Activated T-helper 1 cell treated with anti-CD3 and anti-CD28 coated beads, Interleukin-12 subunit alpha, Interleukin-12 subunit beta, Interleukin-2, Interleukin-4 antibody, amounts not matched to agents 30 ng/mL and 10 ng/mL and 1 ng/mL, durations not matched to agents 14 hours and 24 hours and 36 hours (primary cell): ENCODE results near the gene CLCF1. TPM values are rescaled to one million over a fixed set of nuclear protein-coding genes. Genes with fewer than 3 reads are reported as not detected.
"Not testable (repeated sequence)": the region's sequence is repeated elsewhere in the genome, so short reads cannot be mapped to it uniquely, and the experiment has no call there.

Experiments
- DNase-seq: peaks from one replicate; pipeline ENCODE4 v3.0.0; 2021; ENCODE audit warnings: low spot score
- H3K27ac Mint-ChIP-seq: one replicate; pipeline ENCODE4 v1.8.0; 2021; ENCODE audit warnings: mild to moderate bottlenecking, mixed read lengths
- H3K27me3 Mint-ChIP-seq: one replicate; pipeline ENCODE4 v1.8.0; 2022; ENCODE audit warnings: mild to moderate bottlenecking, moderate library complexity, mixed read lengths; ENCODE audit not compliant: insufficient read depth
- H3K36me3 Mint-ChIP-seq: one replicate; pipeline ENCODE4 v1.8.0; 2021; ENCODE audit warnings: low read depth, mixed read lengths
- H3K4me1 Mint-ChIP-seq: one replicate; pipeline ENCODE4 v1.8.0; 2021; ENCODE audit warnings: low read depth, mixed read lengths
- H3K4me3 Mint-ChIP-seq: one replicate; pipeline ENCODE4 v1.8.0; 2021; ENCODE audit warnings: mild to moderate bottlenecking, moderate library complexity, mixed read lengths
- H3K9me3 Mint-ChIP-seq: one replicate; pipeline ENCODE4 v1.8.0; 2021; ENCODE audit warnings: mixed read lengths
- intact Hi-C: fragments of 100-400 bp; cut with micrococcal nuclease; formaldehyde crosslinking; loops from one replicate; pipeline ENCODE4 v1.15.1; 2024
- total RNA-seq: library from RNA; stranded (reverse); gene quantifications from 2 replicates; pipeline ENCODE4 v1.2.3, GENCODE V29; 2022

CLCF1 gene
- total RNA-seq, 1 donor from 2014 or later, result 0.73 TPM

GRCh38 chr11:67405688-67406339 is 32.4 kb upstream of the CLCF1 start:
- Mint-ChIP-seq H3K4me1 (peaks cover 56% of the 10 kb centered on the region), H3K9me3 (no peaks in the 10 kb centered on the region), H3K27ac (peak overlapping the region; percentile 92), H3K36me3 (peaks cover 32% of the 10 kb centered on the region), H3K27me3 (no peaks in the 10 kb centered on the region), H3K4me3 (peak overlapping the region; percentile 88)
- DNase-seq, result no peak
- intact Hi-C loops, result loop anchor here (5.0 to 10.0 kb wide), 3 partner anchors 199 to 1551 kb away; partner anchors contain the start of genes CFL1, CHKA and NDUFV1

- Mint-ChIP-seq H3K27ac (peak overlapping the region; percentile 88), H3K9me3 (no peaks in the 10 kb centered on the region), H3K27me3 (no peaks in the 10 kb centered on the region), H3K4me3 (peak overlapping the region; percentile 88), H3K36me3 (peaks cover 35% of the 10 kb centered on the region), H3K4me1 (peaks cover 60% of the 10 kb centered on the region)
- no peak for DNase-seq
- intact Hi-C loops, result loop anchor here (5.0 to 10.0 kb wide), 3 partner anchors 200 to 1550 kb away; partner anchors contain the start of genes CFL1, CHKA and NDUFV1
These were observed 31.8 kb upstream of the CLCF1 start for GRCh38 chr11:67405196-67405567.

GRCh38 chr11:67404515-67405195 is 31.3 kb upstream of the CLCF1 start:
- Mint-ChIP-seq H3K27me3 (no peaks in the 10 kb centered on the region), H3K36me3 (peaks cover 34% of the 10 kb centered on the region), H3K9me3 (no peaks in the 10 kb centered on the region), H3K4me3 (peak overlapping the region; percentile 88), H3K4me1 (peaks cover 58% of the 10 kb centered on the region), H3K27ac (peak overlapping the region; percentile 88)
- peak; percentile 46 for DNase-seq
- intact Hi-C loops, result loop anchor here (5.0 to 10.0 kb wide), 5 partner anchors 137 to 1550 kb away; partner anchors contain the start of genes CFL1, CHKA, GRK2 and NDUFV1

GRCh38 chr11:67403085-67403484 is 29.7 kb upstream of the CLCF1 start:
- peak overlapping the region; percentile 88 for H3K27ac Mint-ChIP-seq
- H3K9me3 Mint-ChIP-seq, H3K27me3 Mint-ChIP-seq, DNase-seq: not testable (repeated sequence)
- intact Hi-C loops, result loop anchor here (1.0 to 10.0 kb wide), 5 partner anchors 25 to 1548 kb away; partner anchors contain the start of genes CFL1, GRK2, NDUFV1 and RPS6KB2
- H3K4me1 Mint-ChIP-seq, result peaks cover 49% of the 10 kb centered on the region
- peak overlapping the region; percentile 88 for H3K4me3 Mint-ChIP-seq
- peaks cover 31% of the 10 kb centered on the region for H3K36me3 Mint-ChIP-seq

GRCh38 chr11:67402192-67402839 is 28.9 kb upstream of the CLCF1 start:
- H3K9me3 Mint-ChIP-seq, H3K27me3 Mint-ChIP-seq, DNase-seq: not testable (repeated sequence)
- intact Hi-C loops, result loop anchor here (1.0 to 10.0 kb wide), 8 partner anchors 19 to 1548 kb away; partner anchors contain the start of genes AIP, CDK2AP2, CFL1 and GRK2
- H3K27ac Mint-ChIP-seq, result peak overlapping the region; percentile 81
- H3K4me1 Mint-ChIP-seq, result peaks cover 49% of the 10 kb centered on the region
- peak overlapping the region; percentile 88 for H3K4me3 Mint-ChIP-seq
- peaks cover 33% of the 10 kb centered on the region for H3K36me3 Mint-ChIP-seq

- H3K27ac Mint-ChIP-seq, result peak within 1 kb of the TSS; percentile 86
- peak within 1 kb of the TSS; percentile 92 for H3K4me3 Mint-ChIP-seq
- H3K36me3 Mint-ChIP-seq, result peaks cover 30% of the 10 kb centered on the region
- intact Hi-C loops, result loop anchor here (1.0 to 10.0 kb wide), 10 partner anchors 9 to 1547 kb away; partner anchors contain the start of genes AIP, CDK2AP2, CFL1 and GRK2
- H3K27me3 Mint-ChIP-seq, result no peaks in the 10 kb centered on the region
- peaks cover 50% of the 10 kb centered on the region for H3K4me1 Mint-ChIP-seq
- H3K9me3 Mint-ChIP-seq, result no peaks in the 10 kb centered on the region
- peak; percentile 87 for DNase-seq
These were observed 28.2 kb upstream of the CLCF1 start, which contains the start of gene PPP1CA for GRCh38 chr11:67401495-67402191. Gene PPP1CA (minus strand): TSS chr11:67401858. CDS start chr11:67401782, 76 bp downstream.

GRCh38 chr11:67400942-67401494 is 27.6 kb upstream of the CLCF1 start:
- no peaks in the 10 kb centered on the region for H3K27me3 Mint-ChIP-seq
- H3K4me1 Mint-ChIP-seq, result peaks cover 45% of the 10 kb centered on the region
- intact Hi-C loops, result loop anchor here (1.0 to 10.0 kb wide), 6 partner anchors 9 to 1546 kb away; partner anchors contain the start of genes CFL1, GRK2, NDUFV1 and TMEM134
- H3K36me3 Mint-ChIP-seq, result peaks cover 29% of the 10 kb centered on the region
- no peaks in the 10 kb centered on the region for H3K9me3 Mint-ChIP-seq
- H3K4me3 Mint-ChIP-seq, result peak overlapping the region; percentile 92
- DNase-seq, result no peak
- H3K27ac Mint-ChIP-seq, result peak overlapping the region; percentile 86

GRCh38 chr11:67400251-67400941 is 27.0 kb upstream of the CLCF1 start:
- H3K9me3 Mint-ChIP-seq, result no peaks in the 10 kb centered on the region
- peaks cover 28% of the 10 kb centered on the region for H3K36me3 Mint-ChIP-seq
- H3K4me1 Mint-ChIP-seq, result peaks cover 38% of the 10 kb centered on the region
- H3K27ac Mint-ChIP-seq, result peak overlapping the region; percentile 86
- intact Hi-C loops, result loop anchor here (5.0 to 10.0 kb wide), 4 partner anchors 133 to 1546 kb away; partner anchors contain the start of genes CFL1, GRK2 and NDUFV1
- no peaks in the 10 kb centered on the region for H3K27me3 Mint-ChIP-seq
- DNase-seq, result no peak
- H3K4me3 Mint-ChIP-seq, result peak overlapping the region; percentile 92

- no peak for DNase-seq
- Mint-ChIP-seq H3K9me3 (no peaks in the 10 kb centered on the region), H3K27me3 (no peaks in the 10 kb centered on the region), H3K36me3 (peaks cover 27% of the 10 kb centered on the region), H3K27ac (peak overlapping the region; percentile 44), H3K4me1 (peaks cover 27% of the 10 kb centered on the region), H3K4me3 (peak overlapping the region; percentile 92)
- intact Hi-C loops, result no loop called here
These were observed 25.5 kb upstream of the CLCF1 start for GRCh38 chr11:67398661-67399563.

GRCh38 chr11:67397986-67398660 is 24.7 kb upstream of the CLCF1 start:
- H3K4me1 Mint-ChIP-seq, result peaks cover 34% of the 10 kb centered on the region
- no peaks in the 10 kb centered on the region for H3K27me3 Mint-ChIP-seq
- H3K4me3 Mint-ChIP-seq, result peak overlapping the region; percentile 20
- no peaks in the 10 kb centered on the region for H3K9me3 Mint-ChIP-seq
- no peak for DNase-seq
- H3K27ac Mint-ChIP-seq, result no peak overlapping the region
- intact Hi-C loops, result no loop called here
- peaks cover 28% of the 10 kb centered on the region for H3K36me3 Mint-ChIP-seq
